OCI-LY1 (cell line): ENCODE data around the gene EVC.

Experiments
- H2AFZ ChIP-seq: fragments of 200-600 bp; sonication (generic), shearing (Covaris generic); 2 replicates; pipeline ENCODE4 v1.6.0; 2014; ENCODE audit warnings: antibody characterized with exemption, mild to moderate bottlenecking, low read length
- H3F3A ChIP-seq: fragments of 200-600 bp; sonication (generic), shearing (Covaris generic); 2 replicates; pipeline ENCODE4 v1.6.0; 2014; ENCODE audit warnings: mild to moderate bottlenecking, antibody characterized with exemption, low read length, moderate library complexity; ENCODE audit not compliant: insufficient read depth
- H3K27ac ChIP-seq: fragments of 200-600 bp; sonication (generic); 2 replicates; pipeline ENCODE4 v1.5.1; 2014; ENCODE audit warnings: low read length, mixed run types, mild to moderate bottlenecking, low read depth; ENCODE audit not compliant: poor library complexity, severe bottlenecking
- H3K27me3 ChIP-seq: fragments of 200-600 bp; sonication (generic); 2 replicates; pipeline ENCODE4 v1.6.0; 2014; ENCODE audit warnings: antibody characterized with exemption, mild to moderate bottlenecking, low read length, moderate library complexity; ENCODE audit not compliant: insufficient read depth
- H3K36me3 ChIP-seq: fragments of 200-600 bp; sonication (generic); 2 replicates; pipeline ENCODE4 v1.6.1; 2014; ENCODE audit warnings: mild to moderate bottlenecking, antibody characterized with exemption, low read length, moderate library complexity, mixed read lengths; ENCODE audit not compliant: insufficient read depth
- H3K4me1 ChIP-seq: fragments of 200-600 bp; sonication (generic); 2 replicates; pipeline ENCODE4 v1.5.1; 2014; ENCODE audit warnings: mild to moderate bottlenecking, low read length, moderate library complexity; ENCODE audit not compliant: insufficient read depth, severe bottlenecking
- H3K4me2 ChIP-seq: fragments of 200-600 bp; sonication (generic), shearing (Covaris generic); 2 replicates; pipeline ENCODE4 v1.6.1; 2014; ENCODE audit warnings: low read length
- H3K4me3 ChIP-seq: fragments of 200-600 bp; sonication (generic); 2 replicates; pipeline ENCODE4 v1.5.1; 2014; ENCODE audit warnings: low read length, low read depth, mild to moderate bottlenecking, mixed read lengths; ENCODE audit not compliant: poor library complexity, severe bottlenecking
- H3K79me2 ChIP-seq: fragments of 200-600 bp; shearing (Covaris generic); 2 replicates; pipeline ENCODE4 v1.6.1; 2016; ENCODE audit warnings: mixed run types, low read length, mixed read lengths; ENCODE audit not compliant: insufficient read depth
- H3K9ac ChIP-seq: fragments of 200-600 bp; sonication (generic), shearing (Covaris generic); 2 replicates; pipeline ENCODE4 v1.6.1; 2014; ENCODE audit warnings: mild to moderate bottlenecking, low read length, mixed read lengths
- H3K9me2 ChIP-seq: fragments of 200-600 bp; sonication (generic), shearing (Covaris generic); 2 replicates; pipeline ENCODE4 v1.6.1; 2014; ENCODE audit warnings: low read depth, mild to moderate bottlenecking, low read length, mixed read lengths
- H3K9me3 ChIP-seq: fragments of 200-600 bp; shearing (Covaris generic); 2 replicates; pipeline ENCODE4 v1.6.1; 2014; ENCODE audit warnings: low read length, mixed read lengths
- H4K20me1 ChIP-seq: fragments of 200-600 bp; sonication (generic), shearing (Covaris generic); 2 replicates; pipeline ENCODE4 v1.6.0; 2016; ENCODE audit warnings: mild to moderate bottlenecking, low read length; ENCODE audit not compliant: insufficient read depth
- CTCF ChIP-seq: fragments of 200-600 bp; sonication (generic), shearing (Covaris generic); IDR thresholded peaks from 2 replicates; pipeline ENCODE4 v1.5.1; 2017; ENCODE audit warnings: mild to moderate bottlenecking, antibody characterized with exemption, low read length, moderate library complexity, mixed read lengths
- EZH2 ChIP-seq: fragments of 200-600 bp; sonication (generic), shearing (Covaris generic); IDR thresholded peaks from 2 replicates; pipeline ENCODE4 v1.8.0; 2017; ENCODE audit warnings: borderline replicate concordance, mixed run types, mild to moderate bottlenecking, antibody characterized with exemption, low read length, moderate library complexity, mixed read lengths

The EVC gene

GRCh38 chr4:5746829-5747737 is 36.1 kb downstream of the EVC start:
- no peaks in the 10 kb centered on the region for H3K9me3 ChIP-seq
- no peaks in the 10 kb centered on the region for H3K9me2 ChIP-seq
- H3F3A ChIP-seq, result no peaks in the 10 kb centered on the region
- H3K27me3 ChIP-seq, result no peaks in the 10 kb centered on the region
- no peaks in the 10 kb centered on the region for H3K79me2 ChIP-seq
- TF ChIP-seq EZH2 (no peak), CTCF (no peak)
- no peak overlapping the region for H3K4me2 ChIP-seq
- no peak overlapping the region for H2AFZ ChIP-seq
- peaks cover 30% of the 10 kb centered on the region for H3K36me3 ChIP-seq
- H4K20me1 ChIP-seq, result no peaks in the 10 kb centered on the region
- no peaks in the 10 kb centered on the region for H3K4me1 ChIP-seq
- no peak overlapping the region for H3K27ac ChIP-seq
- H3K9ac ChIP-seq, result no peak overlapping the region
- H3K4me3 ChIP-seq, result no peak overlapping the region

- no peak overlapping the region for H2AFZ ChIP-seq
- H4K20me1 ChIP-seq, result no peaks in the 10 kb centered on the region
- H3K4me2 ChIP-seq, result no peak overlapping the region
- TF ChIP-seq EZH2 (no peak), CTCF (no peak)
- H3K4me1 ChIP-seq, result no peaks in the 10 kb centered on the region
- H3K4me3 ChIP-seq, result no peak overlapping the region
- no peaks in the 10 kb centered on the region for H3K27me3 ChIP-seq
- H3F3A ChIP-seq, result no peaks in the 10 kb centered on the region
- H3K36me3 ChIP-seq, result peaks cover 23% of the 10 kb centered on the region
- H3K27ac ChIP-seq, result no peak overlapping the region
- H3K9me2 ChIP-seq, result no peaks in the 10 kb centered on the region
- H3K9me3 ChIP-seq, result no peaks in the 10 kb centered on the region
- no peak overlapping the region for H3K9ac ChIP-seq
- no peaks in the 10 kb centered on the region for H3K79me2 ChIP-seq
These were observed 36.9 kb downstream of the EVC start for GRCh38 chr4:5747738-5748375.

GRCh38 chr4:5749568-5749967 is 38.6 kb downstream of the EVC start:
- H3K9ac ChIP-seq, result no peak overlapping the region
- 0 out of 2 replicates have a peak, but pooled peaks cover 6% of the 10 kb centered on the region for H3K36me3 ChIP-seq
- no peaks in the 10 kb centered on the region for H3K79me2 ChIP-seq
- H2AFZ ChIP-seq, result no peak overlapping the region
- no peaks in the 10 kb centered on the region for H3K9me3 ChIP-seq
- TF ChIP-seq EZH2, result no peak
- TF ChIP-seq CTCF, result no peak
- no peak overlapping the region for H3K27ac ChIP-seq
- H4K20me1 ChIP-seq, result no peaks in the 10 kb centered on the region
- H3K27me3 ChIP-seq, result no peaks in the 10 kb centered on the region
- H3K4me1 ChIP-seq, result no peaks in the 10 kb centered on the region
- no peaks in the 10 kb centered on the region for H3F3A ChIP-seq
- no peak overlapping the region for H3K4me2 ChIP-seq
- H3K4me3 ChIP-seq, result no peak overlapping the region
- no peaks in the 10 kb centered on the region for H3K9me2 ChIP-seq
